ENCODE measurements around the gene THUMPD3.

- TF ChIP-seq CTCF (IDR thresholded peaks at IDR 0.05) (no peak), ZFX (IDR thresholded peaks at IDR 0.05; ENCODE audit: borderline replicate concordance) (no peak)
Measured at GRCh38 chr3:9406856-9407626, 44.2 kb downstream of the THUMPD3 start.

Measured in 22Rv1 (cell line).